ENCODE results near the gene KIF19. TPM values are rescaled to one million over a fixed set of nuclear protein-coding genes. Genes with fewer than 3 reads are reported as not detected.

The KIF19 gene
- total and polyA plus RNA-seq, 2 of the 4 experiments (the other 2 are of a cell fraction) = not detected

GRCh38 chr17:74283371-74283673 is 42.7 kb upstream of the KIF19 start:
- DNase-seq (no peak), ATAC-seq (ENCODE audit: low read depth) (no peak)
- no peak overlapping the region for H2BK20ac ChIP-seq (ENCODE audit: low read depth, low read length)
- no peaks in the 10 kb centered on the region for H3K79me1 ChIP-seq (ENCODE audit: low read depth in 1 of 2, low read length in 2 of 2)
- no peak overlapping the region for H3K4me3 ChIP-seq (ENCODE audit: insufficient read depth, low read depth, low read length)
- no peak overlapping the region for H3K4me2 ChIP-seq (ENCODE audit: low read depth, low read length)
- H2BK15ac ChIP-seq (ENCODE audit: low read depth, low read length) = no peak overlapping the region
- H3K9ac ChIP-seq (ENCODE audit: low read depth, low read length) = no peak overlapping the region
- H3K4me1 ChIP-seq (ENCODE audit: control insufficient read depth, insufficient read depth, low read length) = no peaks in the 10 kb centered on the region
- no peak overlapping the region for H2BK5ac ChIP-seq (ENCODE audit: low read depth, low read length, poor library complexity, severe bottlenecking)
- H2AFZ ChIP-seq (replicated peaks; ENCODE audit: low read length, poor library complexity) = no peak overlapping the region
- TF ChIP-seq MAFK (IDR thresholded peaks at IDR 0.05; ENCODE audit: low read depth, low read length) = no peak
- no peak for TF ChIP-seq ELK1 (IDR thresholded peaks at IDR 0.05; ENCODE audit: borderline replicate concordance, low read depth, low read length)
- TF ChIP-seq MXI1 (IDR thresholded peaks at IDR 0.05; ENCODE audit: borderline replicate concordance, low read depth, low read length) = no peak
- no peak for TF ChIP-seq RCOR1 (IDR thresholded peaks at IDR 0.05; ENCODE audit: insufficient replicate concordance, low read length)
- TF ChIP-seq CTCF (conservative IDR thresholded peaks at IDR 0.05; ENCODE audit: low read depth, low read length) = no peak
- no peak for TF ChIP-seq POLR2A (IDR thresholded peaks at IDR 0.05; ENCODE audit: low read depth, low read length)
- TF ChIP-seq USF2 (IDR thresholded peaks at IDR 0.05; ENCODE audit: low read depth, low read length) = no peak
- no peak for TF ChIP-seq CHD1 (IDR thresholded peaks at IDR 0.05; ENCODE audit: low read depth, low read length)
- no peak for TF ChIP-seq SMC3 (IDR thresholded peaks at IDR 0.05; ENCODE audit: low read depth, low read length)
- TF ChIP-seq FOS (IDR thresholded peaks at IDR 0.05; ENCODE audit: low read depth, low read length) = no peak
- no peak for TF ChIP-seq CEBPB (IDR thresholded peaks at IDR 0.05; ENCODE audit: low read depth, low read length)
- no peak for TF ChIP-seq BHLHE40 (IDR thresholded peaks at IDR 0.05; ENCODE audit: low read depth, low read length)
- no peak for TF ChIP-seq NFE2L2 (IDR thresholded peaks at IDR 0.05; ENCODE audit: low read depth, low read length)
- TF ChIP-seq RAD21 (IDR thresholded peaks at IDR 0.05; ENCODE audit: low read length) = no peak
- no peak for TF ChIP-seq MAZ (IDR thresholded peaks at IDR 0.05; ENCODE audit: borderline replicate concordance, low read depth, low read length)
- H3K9me1 ChIP-seq (ENCODE audit: insufficient read depth, low read length) = no peaks in the 10 kb centered on the region
- no peak overlapping the region for H3K56ac ChIP-seq (ENCODE audit: extremely low read depth, insufficient read depth, low read length)
- intact Hi-C loops (cut with micrococcal nuclease) = no loop called here
- H2AK9ac ChIP-seq (replicated peaks; ENCODE audit: low read depth, low read length, poor library complexity) = no peak overlapping the region
- H4K91ac ChIP-seq (ENCODE audit: insufficient read depth, low read depth, low read length) = no peak overlapping the region
- H4K8ac ChIP-seq (ENCODE audit: low read depth in 2 of 2, low read length in 2 of 2) = no peak overlapping the region
- no peak overlapping the region for H3K14ac ChIP-seq (replicated peaks; ENCODE audit: low read depth, low read length)
- no peak overlapping the region for H3K18ac ChIP-seq (ENCODE audit: low read depth, low read length)
- no CpG with 5 or more reads among the region's 4 CpGs for WGBS, 2 experiments (ENCODE audit: extremely low coverage in 2 of 2, insufficient read length in 1 of 2)
- peaks cover 3% of the 10 kb centered on the region; the same call in 1 of the 2 replicates for H3K9me3 ChIP-seq (ENCODE audit: control insufficient read depth, insufficient read depth, low read length)
- in situ Hi-C loops (cut with MboI; ENCODE audit: low sequenced_read_pairs) = no loop called here
- no peaks in the 10 kb centered on the region for H4K20me1 ChIP-seq (ENCODE audit: insufficient read depth, low read length)
- H3K27me3 ChIP-seq (ENCODE audit: control insufficient read depth, insufficient read depth, low read length) = no peaks in the 10 kb centered on the region
- no peak overlapping the region for H3K4ac ChIP-seq (ENCODE audit: low read depth, low read length)
- dilution Hi-C loops (cut with HindIII; ENCODE audit: low sequenced_read_pairs, unreplicated experiment) = no loop called here
- H2AK5ac ChIP-seq (ENCODE audit: low read depth, low read length) = no peak overlapping the region
- ChIA-PET CTCF (interaction anchor here (0.7 kb wide), 1 partner anchor 403 kb away, joined by 7 read pairs; no protein-coding TSS in a partner anchor), POLR2A (ENCODE audit: unreplicated experiment) (no interaction called here)
- no peak overlapping the region for H3K27ac ChIP-seq (ENCODE audit: insufficient read depth, low read length)
- no TSS peak for BruUV-seq (replicated peaks)
- H2BK120ac ChIP-seq (ENCODE audit: low read depth, low read length) = no peak overlapping the region
- no peak overlapping the region for H3K23ac ChIP-seq (ENCODE audit: low read depth, low read length)
- no peaks in the 10 kb centered on the region for H3K36me3 ChIP-seq (ENCODE audit: control insufficient read depth, insufficient read depth, low read length)
- no peak overlapping the region for H4K5ac ChIP-seq (ENCODE audit: low read depth, low read length)
